COR-L47 (cell line): ENCODE results near the gene ZC3H7A.
"Not testable (repeated sequence)": the region's sequence is repeated elsewhere in the genome, so short reads cannot be mapped to it uniquely, and the experiment has no call there.

Source experiments
- DNase-seq: peaks from one replicate; lab custom pipeline; 2025; lab: John Stamatoyannopoulos, UW

ZC3H7A gene

DNA sequence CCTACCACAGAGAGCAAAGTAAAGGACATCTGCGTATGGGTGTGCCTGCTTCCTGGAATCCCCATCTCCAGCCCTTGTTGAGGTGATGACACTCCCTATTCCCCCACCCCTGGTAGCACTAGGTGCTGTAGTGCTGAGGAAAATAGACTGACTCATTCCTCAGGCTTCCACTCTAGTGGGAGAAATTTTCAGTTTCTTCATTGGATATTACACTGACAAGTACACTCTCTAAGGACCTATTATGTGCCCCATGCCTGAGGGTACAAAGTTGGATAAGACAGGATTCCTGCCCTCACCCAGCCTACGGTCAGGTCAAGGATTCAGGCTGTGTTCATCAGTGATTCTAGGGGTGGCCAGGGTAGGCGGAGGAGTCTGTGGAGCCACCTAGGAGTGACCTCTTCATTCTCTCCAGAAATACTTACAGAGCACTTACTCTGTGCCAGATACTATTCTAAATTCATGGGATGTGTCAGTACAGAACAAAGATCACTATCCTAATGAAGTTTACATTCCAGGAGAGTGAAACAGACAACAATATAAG, 4.5 kb upstream of the ZC3H7A start:
- no peak for DNase-seq

GRCh38 chr16:11800382-11800718, 3.3 kb upstream of the ZC3H7A start:
- DNase-seq, result no peak

DNA sequence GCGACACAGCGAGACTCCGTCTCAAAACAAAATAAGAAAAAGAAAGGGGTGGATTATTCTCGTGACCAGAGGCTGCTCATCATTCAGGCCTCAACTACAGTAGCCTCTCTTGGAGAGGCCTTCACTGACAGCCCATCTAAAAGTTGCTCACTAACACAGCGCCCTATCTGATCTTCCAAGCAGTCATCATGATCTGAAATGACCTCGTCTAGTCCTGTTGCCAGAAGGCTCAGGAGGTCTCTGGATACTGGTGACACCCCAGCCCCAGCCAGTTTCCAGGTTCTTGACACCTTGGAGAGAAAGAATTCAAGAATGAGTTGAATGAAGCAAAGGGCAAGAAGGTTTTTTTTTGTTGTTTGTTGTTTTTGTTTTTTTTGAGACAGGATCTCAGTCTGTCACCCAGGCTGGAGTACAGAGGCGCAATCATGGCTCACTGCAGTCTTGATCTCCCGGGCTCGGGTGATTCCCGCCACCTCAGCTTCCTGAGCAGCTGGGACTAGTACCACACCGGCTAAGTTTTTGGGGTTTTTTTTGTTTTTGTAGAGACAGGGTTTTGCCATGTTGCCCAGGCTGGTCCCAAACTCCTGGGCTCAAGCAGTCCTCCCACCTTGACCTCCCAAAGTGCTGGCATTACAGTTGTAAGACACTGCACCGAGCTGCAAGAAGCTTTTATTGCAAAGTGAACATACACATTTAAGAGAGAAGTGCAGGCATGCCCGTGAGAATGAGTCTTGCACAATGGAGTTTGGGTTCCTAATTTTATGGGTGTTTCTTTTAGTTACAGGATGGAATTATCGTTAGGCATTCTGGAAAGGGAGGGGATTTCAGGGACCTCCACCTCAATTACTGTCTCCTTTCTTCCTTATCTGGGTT, 2.7 kb upstream of the ZC3H7A start:
- no peak for DNase-seq

DNA sequence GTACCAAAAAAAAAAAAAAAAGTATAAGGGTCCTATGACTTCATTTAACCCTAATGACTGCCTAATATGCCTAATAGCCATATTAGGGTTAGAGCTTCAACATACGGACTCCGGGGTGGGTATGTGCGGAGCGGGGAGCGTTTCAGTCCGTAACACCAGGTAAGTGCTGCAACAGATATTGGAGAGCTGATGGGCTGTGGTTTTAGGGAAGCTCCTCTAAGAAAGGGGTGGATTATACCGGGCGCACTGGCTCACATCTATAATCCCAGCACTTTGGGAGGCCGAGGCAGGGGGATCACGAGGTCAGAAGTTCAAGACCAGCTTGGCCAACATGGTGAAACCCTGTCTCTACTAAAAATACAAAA, 1.9 kb upstream of the ZC3H7A start:
- DNase-seq, result no peak

- DNase-seq, result no peak
Measured at GRCh38 chr16:11797957-11798299, 870 bp upstream of the ZC3H7A start.

DNA sequence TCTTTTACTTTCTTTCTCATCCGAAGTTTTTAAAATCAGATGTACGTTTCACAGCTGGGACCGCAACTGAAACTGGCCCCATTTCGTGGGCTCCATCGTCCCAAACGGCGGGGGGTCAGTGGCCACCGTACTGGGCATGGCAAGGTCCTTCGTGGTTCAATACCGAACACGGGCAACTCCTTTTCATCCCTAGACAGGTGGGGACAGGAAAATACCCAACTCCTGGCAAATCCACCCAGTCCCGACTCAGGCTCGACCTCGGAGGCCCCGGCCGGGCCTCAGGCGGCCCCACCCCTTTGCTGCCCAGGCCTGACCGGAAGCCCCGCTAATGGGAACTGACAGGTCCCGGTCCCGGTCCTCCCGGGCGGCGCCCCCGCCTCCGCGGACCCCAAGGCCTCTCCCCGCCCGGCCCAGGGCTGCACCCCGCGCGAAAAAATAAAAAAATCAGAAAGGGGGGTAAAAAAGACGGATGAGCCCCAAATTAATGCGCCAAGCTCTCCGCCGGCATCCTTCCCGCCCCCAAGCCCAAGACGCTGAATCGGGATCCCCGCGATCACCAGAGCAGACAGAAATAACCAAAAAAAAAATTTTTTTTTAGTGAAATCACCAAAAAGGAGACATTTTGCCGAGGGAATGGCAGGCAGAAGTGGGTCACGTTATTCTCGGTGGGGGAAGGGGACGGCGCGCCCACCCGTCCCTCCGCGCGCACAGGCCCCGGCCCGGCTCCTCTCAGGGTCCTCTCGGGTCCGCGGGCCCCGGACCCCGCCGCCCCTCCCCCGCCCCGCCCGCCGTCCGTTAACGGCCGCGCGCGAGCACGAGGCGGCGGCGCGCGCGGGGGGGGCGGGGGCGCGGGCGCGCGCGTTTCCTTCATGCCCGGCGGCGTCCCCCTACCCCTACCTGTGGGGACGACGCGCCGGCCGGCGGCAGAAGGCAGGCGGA, 562 bp downstream of the ZC3H7A start:
- DNase-seq, result peak; percentile 6

DNA sequence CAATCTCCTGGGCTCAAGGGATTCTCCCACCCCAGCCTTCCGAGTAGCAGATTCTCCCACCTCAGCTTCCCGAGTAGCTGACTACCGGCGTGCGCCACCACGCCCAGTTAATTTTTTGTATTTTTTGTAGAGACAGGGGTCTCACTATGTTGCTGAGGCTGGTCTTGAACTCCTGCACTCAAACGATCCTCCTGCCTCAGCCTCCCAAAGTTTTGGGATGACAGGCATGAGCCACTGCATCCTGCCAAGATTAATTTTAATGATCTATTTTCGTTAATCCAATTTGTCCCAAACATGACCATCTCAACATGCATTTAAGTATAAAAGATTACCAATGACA, 1.2 kb downstream of the ZC3H7A start:
- DNase-seq, result no peak

GRCh38 chr16:11794996-11795886, 1.8 kb downstream of the ZC3H7A start:
- no peak for DNase-seq

- no peak for DNase-seq
Measured at GRCh38 chr16:11794447-11794846, 2.6 kb downstream of the ZC3H7A start.

GRCh38 chr16:11793840-11794239, 3.2 kb downstream of the ZC3H7A start:
- DNase-seq, result no peak

GRCh38 chr16:11792410-11793241, 4.4 kb downstream of the ZC3H7A start:
- peak; percentile 94 for DNase-seq

DNA sequence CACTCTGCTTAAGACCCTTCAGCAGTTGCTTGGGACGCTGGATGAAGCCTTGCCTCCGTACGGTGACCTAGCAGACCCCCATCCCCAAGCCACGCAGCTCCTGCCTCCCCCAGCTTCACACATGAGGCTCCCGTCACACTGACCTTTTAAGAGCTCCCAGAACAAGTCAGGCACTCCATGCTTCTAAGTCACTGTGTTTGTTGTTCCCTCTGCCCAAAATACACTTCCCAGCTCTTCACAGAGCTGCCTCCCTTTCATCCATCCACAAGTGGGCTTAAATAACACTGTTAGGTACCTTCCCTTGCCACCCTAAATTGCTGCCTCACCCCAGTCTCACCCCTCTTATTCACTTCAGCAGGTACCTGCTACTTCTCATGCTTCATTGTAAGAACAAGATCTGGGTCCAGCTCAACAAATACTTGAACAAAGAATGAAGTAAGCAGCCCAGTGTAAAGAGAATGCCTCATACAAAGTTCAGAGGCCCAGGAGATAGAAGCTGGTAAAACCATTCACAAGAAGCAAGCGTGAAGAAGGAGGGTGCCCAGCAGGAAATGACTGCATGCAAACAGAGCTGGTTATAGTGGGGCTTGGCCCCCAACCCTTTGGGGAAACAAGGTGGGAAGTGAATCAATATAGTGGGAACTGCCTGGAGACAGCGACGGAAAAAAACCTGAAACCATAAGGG, 5.8 kb downstream of the ZC3H7A start:
- no peak for DNase-seq

DNA sequence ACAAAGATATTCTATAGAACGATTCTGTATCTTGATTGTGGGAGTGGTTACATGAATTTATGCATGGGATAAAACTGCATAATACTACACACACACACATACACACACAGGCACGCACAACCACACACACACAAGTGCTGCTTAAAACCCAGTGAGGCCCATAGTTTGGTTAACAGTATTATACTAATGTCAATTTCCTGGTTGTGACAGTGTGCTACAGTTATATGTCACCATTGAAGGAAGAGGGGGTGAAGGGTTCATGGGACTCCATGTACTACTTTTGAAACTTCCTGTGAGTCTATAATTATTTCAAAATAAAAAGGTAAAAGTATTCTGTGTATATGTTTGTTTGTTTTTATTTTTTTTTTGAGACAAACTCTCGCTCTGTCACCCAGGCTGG, 8.1 kb downstream of the ZC3H7A start:
- no peak for DNase-seq

GRCh38 chr16:11784980-11785599, 12.0 kb downstream of the ZC3H7A start:
- not testable (repeated sequence) for DNase-seq

DNA sequence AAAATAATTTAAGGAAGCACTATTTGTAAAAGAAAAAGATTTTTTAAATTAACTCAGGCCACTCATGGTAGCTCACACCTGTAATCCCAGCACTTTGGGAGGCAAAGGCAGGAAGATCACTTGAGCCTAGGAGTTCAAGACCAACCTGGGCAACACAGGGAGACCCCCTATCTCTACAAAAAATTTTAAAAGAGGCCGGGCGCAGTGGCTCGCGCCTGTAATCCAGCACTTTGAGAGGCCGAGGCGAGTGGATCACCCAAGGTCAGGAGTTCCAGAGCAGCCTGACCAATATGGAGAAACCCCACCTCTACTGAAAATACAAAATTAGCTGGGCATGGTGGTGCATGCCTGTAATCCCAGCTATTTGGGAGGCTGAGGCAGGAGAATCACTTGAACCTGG, 12.7 kb downstream of the ZC3H7A start:
- DNase-seq, result not testable (repeated sequence)

DNA sequence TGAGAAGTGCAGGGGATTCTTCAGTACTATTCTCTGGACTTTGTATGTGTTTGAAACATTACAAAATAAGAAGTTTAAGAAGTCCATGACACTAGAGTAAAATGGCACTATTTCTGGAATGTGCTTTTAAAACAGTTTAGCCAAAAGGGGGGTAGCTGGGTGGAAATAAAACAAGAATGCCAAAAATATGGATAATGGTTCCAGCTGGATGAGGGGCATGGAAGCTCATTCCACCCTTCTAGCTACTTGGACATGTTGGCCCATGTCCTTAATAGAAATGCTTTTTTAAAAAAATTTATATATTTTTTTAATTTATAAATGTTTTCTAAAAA, 13.1 kb downstream of the ZC3H7A start:
- DNase-seq, result no peak

- DNase-seq, result no peak
Measured at GRCh38 chr16:11783319-11784037, 13.6 kb downstream of the ZC3H7A start.

DNA sequence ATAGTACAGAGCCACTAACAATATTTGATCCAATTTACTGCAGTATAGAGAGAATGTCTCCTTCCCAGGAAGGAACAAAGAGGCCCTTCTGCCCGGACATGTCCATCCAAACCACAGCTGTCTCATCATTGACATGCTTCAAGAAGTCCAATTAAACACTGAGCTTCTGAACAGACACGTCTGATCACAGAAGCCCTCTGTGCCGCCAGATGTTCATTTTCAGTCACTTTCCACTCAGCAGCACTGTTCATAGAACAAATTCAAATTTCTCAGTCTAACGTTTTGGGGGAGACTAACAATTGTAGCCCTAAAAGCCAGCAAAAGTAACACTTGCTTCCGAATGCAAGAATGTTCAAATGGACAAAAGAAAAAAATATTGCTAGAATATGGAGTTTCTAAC, 15.3 kb downstream of the ZC3H7A start:
- peak; percentile 20 for DNase-seq

- no peak for DNase-seq
Measured at GRCh38 chr16:11780991-11781680, 15.9 kb downstream of the ZC3H7A start.
